PFSK-1 (cell line): Measurements from ENCODE around the gene DHRSX.

ENCODE experiments used
- FOXP2 ChIP-seq: optimal IDR thresholded peaks from 2 replicates; pipeline ENCODE3; 2011; ENCODE audit warnings: borderline replicate concordance, control low read depth, inconsistent platforms; ENCODE audit not compliant: insufficient read depth; ENCODE audit errors: extremely low read length, extremely low read depth
- POLR2AphosphoS5 ChIP-seq: IDR thresholded peaks from 2 replicates; pipeline ENCODE4 v1.6.1; 2012; ENCODE audit warnings: low read depth, mild to moderate bottlenecking, control low read depth, low read length, moderate library complexity
- REST ChIP-seq, 2 experiments: IDR thresholded peaks; 2 replicates each; pipeline versions ENCODE4 v1.6.1 to v1.8.0; 2011 to 2012; ENCODE audit warnings: low read depth in 2 of 2, low read length in 2 of 2, control low read depth in 1 of 2, inconsistent platforms in 1 of 2, mild to moderate bottlenecking in 1 of 2, moderate library complexity in 1 of 2; ENCODE audit not compliant: insufficient read depth in 1 of 2
- SIN3A ChIP-seq: IDR thresholded peaks from 2 replicates; pipeline ENCODE4 v1.6.1; 2012; ENCODE audit warnings: mild to moderate bottlenecking, low read length, moderate library complexity, borderline replicate concordance; ENCODE audit not compliant: insufficient read depth
- TAF1 ChIP-seq: IDR thresholded peaks from 2 replicates; pipeline ENCODE4 v1.6.1; 2012; ENCODE audit warnings: low read length, control low read depth, borderline replicate concordance; ENCODE audit not compliant: insufficient read depth

The DHRSX gene

DNA sequence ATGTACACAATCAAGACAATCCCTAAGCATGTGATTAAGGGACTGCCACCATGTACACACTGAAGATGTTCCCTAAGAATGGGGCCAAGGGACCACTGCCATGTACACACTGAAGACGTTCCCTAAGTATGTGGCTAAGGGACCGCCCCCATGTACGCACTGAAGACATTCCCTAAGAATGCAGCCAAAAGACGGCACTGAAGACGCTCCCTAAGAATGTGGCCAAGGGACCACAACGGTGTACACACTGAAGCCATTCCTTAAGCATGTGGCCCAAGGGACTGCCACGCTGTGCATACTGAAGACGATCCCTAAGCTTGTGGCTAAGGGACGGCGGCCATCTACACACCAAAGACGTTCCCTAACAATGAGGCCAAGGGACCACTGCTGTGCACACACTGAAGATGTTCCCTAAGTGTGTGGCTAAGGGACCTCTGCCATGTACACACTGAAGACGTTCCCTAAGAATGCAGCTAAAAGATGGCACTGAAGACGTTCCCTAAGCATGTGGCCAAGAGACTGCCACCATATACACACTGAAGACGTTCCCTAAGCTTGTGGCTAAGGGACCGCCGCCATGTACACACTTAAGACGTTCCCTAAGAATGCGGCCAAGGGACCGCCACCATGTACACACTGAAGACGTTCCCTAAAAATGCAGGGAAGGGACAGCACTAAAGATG is 26.4 kb downstream of the DHRSX start:
- TF ChIP-seq POLR2AphosphoS5 (no peak), TAF1 (no peak), SIN3A (no peak), REST (IDR thresholded peaks at IDR 0.05; ENCODE audit: insufficient read depth in 1 of 2, low read depth in 2 of 2, low read length in 2 of 2) (no peak), FOXP2 (no peak)

DNA sequence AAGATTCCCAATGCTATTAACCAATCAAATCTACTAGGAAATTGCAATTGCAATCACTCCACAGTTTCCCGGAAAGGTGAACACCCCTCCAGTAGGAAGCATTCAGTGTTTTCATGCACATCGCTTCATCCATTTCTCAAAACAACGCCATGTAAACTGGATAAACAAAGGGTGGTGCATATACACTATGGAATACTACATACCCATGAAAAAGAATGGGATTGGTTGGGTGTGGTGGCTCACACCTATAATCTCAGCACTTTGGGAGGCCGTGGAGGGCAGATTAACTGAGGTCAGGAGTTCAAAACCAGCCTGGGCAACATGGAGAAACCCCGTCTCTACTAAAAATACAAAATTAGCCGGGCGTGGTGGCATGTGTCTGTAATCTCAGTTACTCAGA is 29.1 kb downstream of the DHRSX start:
- TF ChIP-seq REST (IDR thresholded peaks at IDR 0.05; ENCODE audit: insufficient read depth in 1 of 2, low read depth in 2 of 2, low read length in 2 of 2) (no peak), FOXP2 (no peak), TAF1 (no peak)

DNA sequence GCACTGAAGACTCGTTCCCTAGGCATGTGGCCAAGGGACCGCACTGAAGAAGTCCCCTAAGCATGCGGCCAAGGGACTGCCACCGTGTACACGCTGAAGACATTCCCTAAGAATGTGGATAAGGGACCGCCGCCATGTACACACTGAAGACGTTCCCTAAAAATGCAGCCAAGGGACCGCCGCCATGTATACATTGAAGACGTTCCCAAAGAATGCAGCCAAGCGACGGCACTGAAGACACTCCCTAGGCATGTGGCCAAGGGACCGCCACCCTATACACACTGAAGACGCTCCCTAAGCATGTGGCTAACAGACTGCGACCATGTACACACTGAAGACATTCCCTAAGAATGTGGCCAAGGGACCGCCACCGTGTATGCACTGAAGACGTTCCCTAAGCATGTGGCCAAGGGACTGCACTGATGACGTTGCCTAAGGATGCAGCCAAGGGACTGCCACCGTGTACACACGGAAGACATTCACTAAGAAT is 31.5 kb downstream of the DHRSX start:
- TF ChIP-seq FOXP2: no peak
- TF ChIP-seq SIN3A: no peak
- no peak for TF ChIP-seq TAF1
- TF ChIP-seq POLR2AphosphoS5: no peak
- no peak for TF ChIP-seq REST (IDR thresholded peaks at IDR 0.05; ENCODE audit: insufficient read depth in 1 of 2, low read depth in 2 of 2, low read length in 2 of 2)

- no peak for TF ChIP-seq POLR2AphosphoS5
- no peak for TF ChIP-seq FOXP2
- TF ChIP-seq SIN3A: no peak
- TF ChIP-seq TAF1: no peak
- no peak for TF ChIP-seq REST (IDR thresholded peaks at IDR 0.05; ENCODE audit: insufficient read depth in 1 of 2, low read depth in 2 of 2, low read length in 2 of 2)
Observed at GRCh38 chrX:2468261-2469195, 32.2 kb downstream of the DHRSX start.
